Midbrain (tissue), 1 donor: Measurements from ENCODE around the gene ELL.

Experiments used
- DNase-seq: peaks from one replicate; lab custom pipeline; 2025; lab: John Stamatoyannopoulos, UW

The ELL gene

GRCh38 chr19:18488838-18489626 lies 32.8 kb downstream of the ELL start:
- DNase-seq: no peak

GRCh38 chr19:18488403-18488723 lies 33.5 kb downstream of the ELL start:
- no peak for DNase-seq

GRCh38 chr19:18487576-18488402 lies 34.1 kb downstream of the ELL start:
- DNase-seq: peak; percentile 27

- DNase-seq: no peak
These were observed 35.1 kb downstream of the ELL start for GRCh38 chr19:18486746-18487145.

GRCh38 chr19:18484992-18485391 lies 36.9 kb downstream of the ELL start:
- no peak for DNase-seq

GRCh38 chr19:18483119-18483890 lies 38.6 kb downstream of the ELL start:
- DNase-seq: no peak

- no peak for DNase-seq
These were observed 40.2 kb downstream of the ELL start for GRCh38 chr19:18481505-18482222.

- no peak for DNase-seq
These were observed 41.7 kb downstream of the ELL start for GRCh38 chr19:18480006-18480691.

GRCh38 chr19:18478545-18479311 lies 43.1 kb downstream of the ELL start:
- peak; percentile 50 for DNase-seq

GRCh38 chr19:18477974-18478373 lies 43.9 kb downstream of the ELL start:
- no peak for DNase-seq

GRCh38 chr19:18477042-18477779 lies 44.7 kb downstream of the ELL start:
- no peak for DNase-seq

GRCh38 chr19:18476507-18477041 lies 45.3 kb downstream of the ELL start:
- no peak for DNase-seq

- DNase-seq: no peak
These were observed 46.0 kb downstream of the ELL start for GRCh38 chr19:18475762-18476331.

GRCh38 chr19:18475004-18475453 lies 46.8 kb downstream of the ELL start:
- no peak for DNase-seq

- no peak for DNase-seq
These were observed 47.4 kb downstream of the ELL start for GRCh38 chr19:18474366-18474887.

- no peak for DNase-seq
These were observed 48.2 kb downstream of the ELL start for GRCh38 chr19:18473706-18474087.

- no peak for DNase-seq
These were observed 48.7 kb downstream of the ELL start for GRCh38 chr19:18473003-18473705.

GRCh38 chr19:18470787-18471186 lies 51.1 kb downstream of the ELL start:
- no peak for DNase-seq
